Measurements from ENCODE around the gene FNIP1.

FNIP1 gene

DNA sequence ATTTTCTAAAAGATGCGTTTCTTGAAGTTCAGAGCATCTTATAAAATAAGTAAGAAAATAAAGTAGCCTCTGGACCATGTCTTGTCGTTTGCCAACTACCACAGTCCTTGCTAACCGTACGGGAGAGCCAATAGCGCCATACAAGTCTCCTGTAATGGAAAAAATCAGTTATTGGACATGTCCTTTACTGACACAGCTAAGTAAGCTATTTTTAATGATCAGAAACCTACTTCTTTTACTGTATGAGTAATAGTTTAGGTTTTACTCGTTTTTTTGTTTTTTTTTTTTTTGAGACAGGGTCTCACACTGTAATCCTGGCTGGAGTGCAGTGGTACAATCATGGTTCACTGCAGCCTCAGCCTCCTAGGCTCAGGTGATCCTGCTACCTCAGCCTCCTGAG lies 124.0 kb downstream of the FNIP1 start:
- peak; percentile 16 for DNase-seq (ENCODE audit: low spot score)
- TF ChIP-seq, protein P1, sequence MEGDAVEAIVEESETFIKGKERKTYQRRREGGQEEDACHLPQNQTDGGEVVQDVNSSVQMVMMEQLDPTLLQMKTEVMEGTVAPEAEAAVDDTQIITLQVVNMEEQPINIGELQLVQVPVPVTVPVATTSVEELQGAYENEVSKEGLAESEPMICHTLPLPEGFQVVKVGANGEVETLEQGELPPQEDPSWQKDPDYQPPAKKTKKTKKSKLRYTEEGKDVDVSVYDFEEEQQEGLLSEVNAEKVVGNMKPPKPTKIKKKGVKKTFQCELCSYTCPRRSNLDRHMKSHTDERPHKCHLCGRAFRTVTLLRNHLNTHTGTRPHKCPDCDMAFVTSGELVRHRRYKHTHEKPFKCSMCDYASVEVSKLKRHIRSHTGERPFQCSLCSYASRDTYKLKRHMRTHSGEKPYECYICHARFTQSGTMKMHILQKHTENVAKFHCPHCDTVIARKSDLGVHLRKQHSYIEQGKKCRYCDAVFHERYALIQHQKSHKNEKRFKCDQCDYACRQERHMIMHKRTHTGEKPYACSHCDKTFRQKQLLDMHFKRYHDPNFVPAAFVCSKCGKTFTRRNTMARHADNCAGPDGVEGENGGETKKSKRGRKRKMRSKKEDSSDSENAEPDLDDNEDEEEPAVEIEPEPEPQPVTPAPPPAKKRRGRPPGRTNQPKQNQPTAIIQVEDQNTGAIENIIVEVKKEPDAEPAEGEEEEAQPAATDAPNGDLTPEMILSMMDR (IDR thresholded peaks at IDR 0.05; ENCODE audit: extremely low read depth, insufficient read depth, missing control alignments) = no peak
- in situ Hi-C loops (cut with MboI; ENCODE audit: low pct_unique_long_range_greater_than_20kb, low sequenced_read_pairs, unreplicated experiment) = no loop called here

DNA sequence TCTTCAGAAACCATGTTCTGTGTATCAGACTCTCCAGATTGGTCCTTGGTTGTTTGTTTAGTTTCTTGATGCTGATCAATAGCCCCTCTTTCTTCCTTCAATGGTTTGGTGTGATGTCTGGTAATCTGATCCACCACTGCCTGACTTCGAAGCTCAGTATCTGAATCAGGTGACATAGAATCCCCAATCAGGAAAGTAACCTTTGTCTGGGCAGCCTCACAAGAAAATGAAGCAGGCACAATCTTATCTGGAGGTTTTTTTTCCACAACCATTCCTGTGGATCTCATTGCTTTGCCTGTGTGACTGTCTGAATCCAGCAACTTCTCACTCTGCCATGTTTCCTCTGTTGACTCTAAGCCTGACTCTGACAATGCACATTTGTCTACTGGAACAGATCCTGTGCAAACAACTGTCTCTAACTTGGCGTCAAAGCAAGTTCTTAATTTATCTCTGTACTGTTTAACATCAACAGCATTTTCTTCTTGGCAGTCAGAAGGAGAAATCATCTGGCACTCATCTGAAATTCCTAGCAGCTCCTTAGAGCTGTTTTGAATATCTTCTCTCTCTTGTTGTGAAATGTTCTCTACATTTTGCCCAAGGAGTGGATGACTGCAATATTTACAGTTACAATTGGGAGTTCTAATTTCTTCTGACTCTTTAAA lies 124.7 kb downstream of the FNIP1 start:
- TF ChIP-seq, protein P1 (IDR thresholded peaks at IDR 0.05; ENCODE audit: extremely low read depth, insufficient read depth, missing control alignments) = no peak
- DNase-seq (ENCODE audit: low spot score) = no peak
- in situ Hi-C loops (cut with MboI; ENCODE audit: low pct_unique_long_range_greater_than_20kb, low sequenced_read_pairs, unreplicated experiment) = no loop called here

DNA sequence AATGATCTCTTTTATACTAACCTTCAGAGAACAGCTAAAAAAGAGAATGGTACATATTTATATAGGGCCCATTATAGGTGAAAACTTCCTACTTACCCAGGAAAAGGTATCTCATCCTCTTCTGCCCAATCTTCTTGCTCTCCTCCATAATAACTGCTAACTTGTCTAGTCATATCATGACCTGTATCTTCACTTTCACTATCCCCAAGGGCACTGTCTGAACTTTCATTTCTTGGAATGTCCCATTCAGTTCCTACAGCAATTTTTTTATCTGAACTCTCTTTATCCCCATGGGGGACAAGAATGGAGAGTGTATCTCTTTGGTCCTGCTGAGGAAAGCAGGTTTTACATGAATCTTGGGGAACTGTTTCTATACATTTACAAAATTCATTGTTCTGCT lies 125.4 kb downstream of the FNIP1 start:
- in situ Hi-C loops (cut with MboI; ENCODE audit: low pct_unique_long_range_greater_than_20kb, low sequenced_read_pairs, unreplicated experiment) = no loop called here
- TF ChIP-seq, protein P1 (IDR thresholded peaks at IDR 0.05; ENCODE audit: extremely low read depth, insufficient read depth, missing control alignments) = no peak
- no peak for DNase-seq (ENCODE audit: low spot score)

DNA sequence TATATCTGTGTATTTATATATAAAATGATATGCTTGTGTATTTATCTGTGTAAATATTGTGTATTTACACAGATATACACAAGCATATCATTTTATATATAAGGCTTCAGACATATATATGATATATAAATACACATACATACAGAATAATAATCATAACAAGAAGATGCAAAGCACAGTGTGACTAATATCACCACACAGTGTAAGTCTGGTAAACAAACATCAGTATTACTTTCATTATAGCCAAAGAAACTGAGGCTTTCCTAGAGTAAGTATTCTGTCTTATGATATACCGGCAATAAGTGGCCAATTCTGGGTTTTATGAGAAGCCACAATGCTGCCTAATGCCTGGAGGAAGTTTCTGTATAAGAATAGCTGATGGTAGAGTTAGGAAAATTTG lies 131.9 kb downstream of the FNIP1 start:
- TF ChIP-seq, protein P1 (IDR thresholded peaks at IDR 0.05; ENCODE audit: extremely low read depth, insufficient read depth, missing control alignments) = no peak
- no peak for DNase-seq (ENCODE audit: low spot score)
- in situ Hi-C loops (cut with MboI; ENCODE audit: low pct_unique_long_range_greater_than_20kb, low sequenced_read_pairs, unreplicated experiment) = no loop called here

DNA sequence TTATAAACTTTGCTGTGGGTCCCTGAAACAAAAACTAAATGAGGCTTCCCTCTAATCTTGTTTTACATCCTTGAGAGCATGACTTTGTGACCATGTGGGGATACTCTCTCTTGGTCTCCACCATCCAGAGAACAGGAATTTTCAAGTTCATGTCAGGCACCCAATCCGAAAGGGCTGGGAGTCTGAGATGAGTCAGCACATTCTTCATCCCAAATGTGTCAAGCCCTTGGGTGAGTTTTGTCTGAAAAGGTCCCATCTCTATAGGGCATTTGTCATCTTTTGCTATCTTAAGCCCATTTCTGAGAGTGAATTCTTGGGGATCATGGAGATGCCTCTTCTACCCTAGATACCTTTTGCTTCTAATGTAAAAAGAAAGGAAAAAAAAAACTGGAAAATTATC lies 134.9 kb downstream of the FNIP1 start:
- no peak for DNase-seq (ENCODE audit: low spot score)
- in situ Hi-C loops (cut with MboI; ENCODE audit: low pct_unique_long_range_greater_than_20kb, low sequenced_read_pairs, unreplicated experiment) = no loop called here
- TF ChIP-seq, protein P1 (IDR thresholded peaks at IDR 0.05; ENCODE audit: extremely low read depth, insufficient read depth, missing control alignments) = no peak

DNA sequence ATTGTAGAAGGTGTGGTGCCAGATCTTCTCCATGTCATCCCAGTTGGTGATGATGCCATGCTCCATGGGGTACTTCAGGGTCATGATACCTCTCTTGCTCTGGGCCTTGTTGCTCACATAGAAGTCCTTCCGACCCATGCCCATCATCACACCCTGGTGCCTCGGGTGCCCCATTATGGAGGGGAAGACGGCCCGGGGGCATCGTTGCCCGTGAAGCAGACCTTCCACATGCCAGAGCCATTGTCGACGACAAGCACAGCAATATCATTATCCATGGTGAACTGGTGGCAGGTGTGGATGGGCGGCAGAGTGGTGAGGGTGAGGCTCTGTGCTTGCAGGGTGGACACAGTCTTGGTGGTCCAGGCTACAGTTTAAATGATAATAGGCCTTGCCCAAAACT lies 137.0 kb downstream of the FNIP1 start:
- TF ChIP-seq, protein P1 (IDR thresholded peaks at IDR 0.05; ENCODE audit: extremely low read depth, insufficient read depth, missing control alignments) = no peak
- DNase-seq (ENCODE audit: low spot score) = no peak
- in situ Hi-C loops (cut with MboI; ENCODE audit: low pct_unique_long_range_greater_than_20kb, low sequenced_read_pairs, unreplicated experiment) = no loop called here

All from GM13977 (cell line).